H1 (cell line): ENCODE data around the gene PROK1. TPM values are rescaled to one million over a fixed set of nuclear protein-coding genes. Genes with fewer than 3 reads are reported as not detected.

Experiments used
- CTCF ChIA-PET: fragments of 300-600 bp; sonication (Branson Sonifier 250); formaldehyde crosslinking; loops from one replicate; lab custom pipeline; 2021; ENCODE audit not compliant: partially characterized antibody; lab: Charles Lee
- POLR2A ChIA-PET: fragments of 300-600 bp; sonication (Branson Sonifier 250); formaldehyde crosslinking; loops from one replicate; lab custom pipeline; 2021; ENCODE audit warnings: inconsistent platforms; ENCODE audit not compliant: partially characterized antibody; lab: Charles Lee
- DNase-seq, 2 experiments: peaks; one replicate each; pipeline versions ENCODE4 v3.0.0 to v3.0.0-alpha.2; 2010 to 2022; ENCODE audit warnings: low spot score in 2 of 2, low read depth in 1 of 2, mixed read lengths in 1 of 2
- FAIRE-seq: peaks from 2 replicates; lab custom pipeline; 2011; peaks lifted over from hg19 to GRCh38; lab: Jason Lieb, UNC
- H2AFZ ChIP-seq: 2 replicates; pipeline ENCODE4 v1.8.1; 2012; ENCODE audit warnings: low read length, inconsistent platforms
- H2AK5ac ChIP-seq: 2 replicates; pipeline ENCODE4 v1.6.1; 2013; ENCODE audit warnings: low read depth, low read length
- H2BK120ac ChIP-seq: replicated peaks from 2 replicates; pipeline ENCODE3; 2013; ENCODE audit warnings: low read depth, low read length, inconsistent platforms
- H2BK12ac ChIP-seq: 2 replicates; pipeline ENCODE4 v1.6.1; 2013; ENCODE audit warnings: low read depth, low read length
- H2BK15ac ChIP-seq: 2 replicates; pipeline ENCODE4 v1.6.1; 2013; ENCODE audit warnings: low read length
- H2BK20ac ChIP-seq: 2 replicates; pipeline ENCODE4 v1.6.1; 2013; ENCODE audit warnings: low read length
- H2BK5ac ChIP-seq: 2 replicates; pipeline ENCODE4 v1.6.1; 2013; ENCODE audit warnings: low read depth, low read length
- H3K14ac ChIP-seq: 2 replicates; pipeline ENCODE4 v1.6.1; 2013; ENCODE audit warnings: inconsistent platforms; ENCODE audit not compliant: insufficient read length
- H3K18ac ChIP-seq: 2 replicates; pipeline ENCODE4 v1.6.1; 2013; ENCODE audit warnings: low read length; ENCODE audit errors: extremely low read depth
- H3K23ac ChIP-seq: 2 replicates; pipeline ENCODE4 v1.6.1; 2013; ENCODE audit warnings: inconsistent platforms; ENCODE audit not compliant: insufficient read length
- H3K23me2 ChIP-seq: 2 replicates; pipeline ENCODE4 v1.6.1; 2013; ENCODE audit warnings: low read depth, low read length
- H3K27ac ChIP-seq: 2 replicates; pipeline ENCODE4 v1.6.1; 2011; ENCODE audit warnings: low read depth, low read length, inconsistent platforms
- H3K27me3 ChIP-seq, 4 experiments: replicated peaks in 1 of 4; 1 replicate in 1 of 4; 2 replicates in 3 of 4; pipeline versions ENCODE4 v1.6.1 to v1.8.1; 2011 to 2013; ENCODE audit warnings: low read length in 3 of 4, mild to moderate bottlenecking in 3 of 4, inconsistent platforms in 2 of 4, mixed read lengths in 2 of 4, moderate library complexity in 1 of 4; ENCODE audit not compliant: control insufficient read depth in 3 of 4, insufficient read depth in 3 of 4; ENCODE audit errors: extremely low read depth in 1 of 4
- H3K36me3 ChIP-seq, 4 experiments: 2 replicates each; pipeline versions ENCODE4 v1.6.1 to v1.8.1; 2011 to 2013; ENCODE audit warnings: mild to moderate bottlenecking in 4 of 4, low read length in 3 of 4, moderate library complexity in 2 of 4, control low read depth in 1 of 4, inconsistent platforms in 1 of 4; ENCODE audit not compliant: insufficient read depth in 4 of 4, control insufficient read depth in 2 of 4
- H3K4ac ChIP-seq: replicated peaks from 2 replicates; pipeline ENCODE3; 2013; ENCODE audit warnings: low read length, low read depth, mixed read lengths, inconsistent platforms; ENCODE audit not compliant: insufficient read length
- H3K4me1 ChIP-seq, 4 experiments: replicated peaks in 1 of 4; 1 replicate in 1 of 4; 2 replicates in 3 of 4; pipeline versions ENCODE4 v1.6.1 to v1.8.1; 2011 to 2013; ENCODE audit warnings: low read length in 3 of 4, inconsistent platforms in 2 of 4, mixed read lengths in 1 of 4; ENCODE audit not compliant: insufficient read depth in 4 of 4, control insufficient read depth in 3 of 4
- H3K4me2 ChIP-seq, 2 experiments: 2 replicates each; pipeline versions ENCODE4 v1.6.1 to v1.8.1; 2011 to 2013; ENCODE audit warnings: low read depth in 2 of 2, low read length in 2 of 2, control low read depth in 1 of 2, inconsistent platforms in 1 of 2, mild to moderate bottlenecking in 1 of 2; ENCODE audit not compliant: insufficient read depth in 1 of 2
- H3K4me3 ChIP-seq, 4 experiments: fragments of 200-600, 300-600 bp in 1 of 4; sonication (generic), shearing (Covaris generic), sonication (Bioruptor Twin) in 1 of 4; 2 replicates each; pipeline versions ENCODE4 v1.5.1 to v1.8.1; 2011 to 2016; ENCODE audit warnings: low read length in 4 of 4, low read depth in 3 of 4, control low read depth in 2 of 4, inconsistent platforms in 2 of 4, mild to moderate bottlenecking in 2 of 4, mixed read lengths in 1 of 4, moderate library complexity in 1 of 4; ENCODE audit not compliant: insufficient read depth in 2 of 4; ENCODE audit errors: extremely low read depth in 1 of 4
- H3K56ac ChIP-seq: replicated peaks from 2 replicates; pipeline ENCODE3; 2013; ENCODE audit warnings: low read depth, mild to moderate bottlenecking, mixed read lengths, low read length, inconsistent platforms; ENCODE audit not compliant: insufficient read length
- H3K79me1 ChIP-seq: 2 replicates; pipeline ENCODE4 v1.6.1; 2013; ENCODE audit warnings: low read depth, low read length, control low read depth
- H3K79me2 ChIP-seq, 2 experiments: 2 replicates each; pipeline versions ENCODE4 v1.6.1 to v1.8.1; 2012 to 2013; ENCODE audit warnings: low read length in 2 of 2, mild to moderate bottlenecking in 2 of 2, inconsistent platforms in 1 of 2; ENCODE audit not compliant: insufficient read depth in 2 of 2, control insufficient read depth in 1 of 2
- H3K9ac ChIP-seq, 4 experiments: replicated peaks in 1 of 4; 1 replicate in 1 of 4; 2 replicates in 3 of 4; pipeline versions ENCODE4 v1.6.1 to v1.8.1; 2011 to 2013; ENCODE audit warnings: low read depth in 3 of 4, low read length in 3 of 4, control low read depth in 2 of 4, mild to moderate bottlenecking in 2 of 4, moderate library complexity in 2 of 4, inconsistent platforms in 1 of 4; ENCODE audit errors: extremely low read depth in 1 of 4
- H3K9me3 ChIP-seq, 2 experiments: 2 replicates each; pipeline versions ENCODE4 v1.6.1 to v1.8.1; 2012 to 2013; ENCODE audit warnings: mild to moderate bottlenecking in 2 of 2, moderate library complexity in 2 of 2, control low read depth in 1 of 2, inconsistent platforms in 1 of 2, low read depth in 1 of 2, low read length in 1 of 2, mixed read lengths in 1 of 2; ENCODE audit not compliant: insufficient read depth in 2 of 2
- H4K20me1 ChIP-seq, 2 experiments: replicated peaks in 1 of 2; 2 replicates each; pipeline versions ENCODE3 to v1.8.1; 2011 to 2013; ENCODE audit warnings: inconsistent platforms in 2 of 2, low read length in 2 of 2, mild to moderate bottlenecking in 1 of 2; ENCODE audit not compliant: insufficient read depth in 2 of 2, control insufficient read depth in 1 of 2
- H4K5ac ChIP-seq: 2 replicates; pipeline ENCODE4 v1.6.1; 2013; ENCODE audit warnings: low read length, low read depth, mixed read lengths, inconsistent platforms; ENCODE audit not compliant: insufficient read length
- H4K8ac ChIP-seq: 2 replicates; pipeline ENCODE4 v1.8.0; 2013; ENCODE audit warnings: mild to moderate bottlenecking, moderate library complexity, low read length, inconsistent platforms; ENCODE audit not compliant: insufficient read depth; ENCODE audit errors: extremely low read depth
- H4K91ac ChIP-seq: replicated peaks from 2 replicates; pipeline ENCODE3; 2013; ENCODE audit warnings: low read length, mixed read lengths, inconsistent platforms; ENCODE audit not compliant: insufficient read length
- CTBP2 ChIP-seq: IDR thresholded peaks from 2 replicates; pipeline ENCODE4 v1.7.0; 2011; ENCODE audit warnings: borderline replicate concordance, mild to moderate bottlenecking, moderate library complexity, mixed read lengths, low read length; ENCODE audit not compliant: insufficient read depth, insufficient read length
- EP300 ChIP-seq, 2 experiments: IDR thresholded peaks; 1 replicate in 1 of 2; 2 replicates in 1 of 2; pipeline ENCODE4 v1.6.1; 2011 to 2012; ENCODE audit warnings: low read depth in 2 of 2, low read length in 2 of 2, mild to moderate bottlenecking in 2 of 2, borderline replicate concordance in 1 of 2, inconsistent platforms in 1 of 2, moderate library complexity in 1 of 2
- GABPA ChIP-seq: IDR thresholded peaks from 2 replicates; pipeline ENCODE4 v1.6.1; 2011; ENCODE audit warnings: mild to moderate bottlenecking, low read length, moderate library complexity, borderline replicate concordance; ENCODE audit not compliant: insufficient read depth
- HDAC2 ChIP-seq, 2 experiments: fragments of 300-600 bp in 1 of 2; sonication (generic) in 1 of 2; IDR thresholded peaks; 2 replicates each; pipeline ENCODE4 v1.6.1; 2011 to 2012; ENCODE audit warnings: low read depth in 2 of 2, low read length in 2 of 2, mild to moderate bottlenecking in 2 of 2, moderate library complexity in 2 of 2, borderline replicate concordance in 1 of 2, inconsistent platforms in 1 of 2
- JUND ChIP-seq: IDR thresholded peaks from 2 replicates; pipeline ENCODE4 v1.6.1; 2011; ENCODE audit warnings: mild to moderate bottlenecking, improper control_type of control experiment, low read length
- MAFK ChIP-seq: IDR thresholded peaks from 2 replicates; pipeline ENCODE4 v1.6.1; 2012; ENCODE audit warnings: low read depth, mild to moderate bottlenecking, improper control_type of control experiment, low read length
- POU5F1 ChIP-seq: IDR thresholded peaks from 2 replicates; pipeline ENCODE4 v1.6.1; 2011; ENCODE audit warnings: low read depth, mild to moderate bottlenecking, low read length, moderate library complexity
- RFX5 ChIP-seq: IDR thresholded peaks from 2 replicates; pipeline ENCODE4 v1.6.1; 2011; ENCODE audit warnings: low read depth, low read length, improper control_type of control experiment, borderline replicate concordance
- SIRT6 ChIP-seq: IDR thresholded peaks from one replicate; pipeline ENCODE4 v1.7.1; 2012; ENCODE audit warnings: low read length, inconsistent platforms
- TAF1 ChIP-seq: IDR thresholded peaks from 2 replicates; pipeline ENCODE4 v1.6.1; 2011; ENCODE audit warnings: mild to moderate bottlenecking, low read depth, low read length
- TBP ChIP-seq: IDR thresholded peaks from 2 replicates; pipeline ENCODE4 v1.6.1; 2011; ENCODE audit warnings: low read depth, low read length, improper control_type of control experiment
- TCF12 ChIP-seq: IDR thresholded peaks from 2 replicates; pipeline ENCODE4 v1.6.1; 2011; ENCODE audit warnings: low read depth, mild to moderate bottlenecking, low read length
- WGBS, 2 experiments: shearing (Covaris generic) in 1 of 2; methylation state at CpG; one replicate each; pipeline versions ENCODE4 v1.1.6 to v1.1.7; 2013 to 2015; ENCODE audit warnings: low lambda C conversion rate in 2 of 2, mixed read lengths in 2 of 2, inconsistent platforms in 1 of 2, low coverage in 1 of 2, missing lambda C conversion rate in 1 of 2; ENCODE audit not compliant: insufficient replicate concordance in 2 of 2, insufficient coverage in 1 of 2, insufficient read length in 1 of 2; ENCODE audit errors: extremely low coverage in 1 of 2, missing lambda C conversion rate in 1 of 2; 5-methylcytosine and 5-hydroxymethylcytosine counted together
- polyA plus RNA-seq, 7 experiments: library from polyadenylated mRNA; depleted of rRNA in 3 of 7; stranded (reverse) in 5 of 7; unstranded in 2 of 7; fragments of >200 nt in 5 of 7; fragments of 200-250 nt in 2 of 7; gene quantifications; 1 replicate in 5 of 7; 2 replicates in 1 of 7; 4 replicates in 1 of 7; pipeline versions ENCODE4 v1.2.1 to v1.2.3, GENCODE V29; 2011 to 2013; ENCODE audit warnings: missing spikeins in 2 of 7, mixed read lengths in 2 of 7
- total RNA-seq: library from RNA; stranded (reverse); fragmentation: NEBNext Ultra II Directional; extraction: Animal tissue kit (Norgen Biotek cat#: 25700); gene quantifications from 2 replicates; pipeline ENCODE4 v1.2.1, GENCODE V29; 2021
- TF ChIP-seq, protein P1 (sequence below): IDR thresholded peaks from 2 replicates; pipeline ENCODE4 v1.6.1; 2011; ENCODE audit warnings: low read depth, mild to moderate bottlenecking, low read length; ENCODE audit not compliant: insufficient read depth

The PROK1 gene
- total and polyA plus RNA-seq, 2 of the 8 experiments (the other 6 are each of a cell fraction or from before 2014, with no cell fraction given): 0.12 TPM; not detected in 1

DNA sequence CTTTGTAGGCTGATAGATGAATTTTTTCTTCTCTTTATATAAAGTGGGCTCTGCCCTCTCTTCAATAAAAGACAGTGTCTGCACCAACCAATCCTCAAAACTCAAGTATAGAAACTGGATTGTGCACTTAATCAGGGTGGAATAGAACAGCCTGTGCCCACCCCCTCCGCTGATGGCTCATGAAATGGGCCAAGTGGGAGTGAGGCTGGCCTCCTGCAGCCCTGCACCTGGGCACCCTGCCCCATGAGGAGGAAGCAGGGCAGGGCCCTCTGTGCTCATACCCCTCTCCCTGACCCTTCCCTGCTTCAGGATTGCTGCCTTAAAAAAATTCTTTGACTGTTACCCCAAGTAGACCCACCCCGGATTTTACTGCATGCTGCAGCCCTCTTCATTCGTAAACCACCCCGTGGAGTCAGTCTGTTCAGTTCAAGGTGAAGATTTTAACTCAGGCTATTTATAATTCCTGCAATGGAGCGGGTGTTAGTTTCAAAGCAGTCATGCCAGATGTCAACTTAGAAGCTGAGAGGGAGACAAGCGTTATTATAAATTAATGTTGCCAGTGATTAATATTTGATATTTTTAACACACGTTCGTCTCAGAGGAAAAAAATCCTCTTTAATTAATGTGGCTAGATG is 15.8 kb downstream of the PROK1 start:
- Histone ChIP-seq H4K20me1 (no peaks in the 10 kb centered on the region), H3K9me3 (no peaks in the 10 kb centered on the region), H3K9ac (no peak overlapping the region), H3K79me2 (no peaks in the 10 kb centered on the region), H3K56ac (no peak overlapping the region), H3K4me3 (no peak overlapping the region), H2BK5ac (no peak overlapping the region), H3K23ac (no peak overlapping the region), H3K36me3 (no peaks in the 10 kb centered on the region), H4K8ac (no peak overlapping the region), H3K4ac (no peak overlapping the region), H3K27ac (no peak overlapping the region), H3K23me2 (no peaks in the 10 kb centered on the region; the same call in 1 of the 2 replicates), H2BK20ac (no peak overlapping the region), H3K4me1 (no peaks in the 10 kb centered on the region), H3K18ac (no peak overlapping the region), H3K14ac (no peak overlapping the region), H2BK120ac (no peak overlapping the region), H3K4me2 (no peak overlapping the region), H4K5ac (no peak overlapping the region), H3K79me1 (no peaks in the 10 kb centered on the region), H2AK5ac (no peak overlapping the region), H2BK12ac (no peak overlapping the region), H2AFZ (no peak overlapping the region), H4K91ac (no peak overlapping the region), H3K27me3 (no peaks in the 10 kb centered on the region), H2BK15ac (no peak overlapping the region)
- ChIA-PET CTCF (interaction anchor here (0.8 to 24.1 kb wide), 19 partner anchors 8 to 783 kb away, joined by 3 to 465 read pairs (median 4); partner anchors contain the start of gene KCNC4), POLR2A (no interaction called here)
- WGBS, 2 experiments: 72% methylated on average over 8 of the region's 8 CpGs; no CpG with 5 or more reads in 1 of the 2 experiments
- no peak for DNase-seq
- no peak for FAIRE-seq
- TF ChIP-seq, protein P1, sequence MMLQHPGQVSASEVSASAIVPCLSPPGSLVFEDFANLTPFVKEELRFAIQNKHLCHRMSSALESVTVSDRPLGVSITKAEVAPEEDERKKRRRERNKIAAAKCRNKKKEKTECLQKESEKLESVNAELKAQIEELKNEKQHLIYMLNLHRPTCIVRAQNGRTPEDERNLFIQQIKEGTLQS: no peak
- TF ChIP-seq TAF1 (no peak), MAFK (no peak), TBP (no peak), TCF12 (no peak), EP300 (IDR thresholded peaks at IDR 0.05; ENCODE audit: borderline replicate concordance in 1 of 2, low read depth in 2 of 2, low read length in 2 of 2) (no peak), CTBP2 (no peak), POU5F1 (no peak), RFX5 (no peak), HDAC2 (IDR thresholded peaks at IDR 0.05; ENCODE audit: borderline replicate concordance in 1 of 2, low read depth in 2 of 2, low read length in 2 of 2) (no peak), SIRT6 (no peak), JUND (no peak), GABPA (no peak)
